WTC11 (cell line): ENCODE data around the gene DYRK1A. TPM values are rescaled to one million over a fixed set of nuclear protein-coding genes. Genes with fewer than 3 reads are reported as not detected.
A peak's percentile ranks its signal among the peaks of the same experiment; 100 is the strongest.

Experiments
- ATAC-seq: fragments of 200-7000 bp; cut with Tn5 transposase; 2 replicates; pipeline ENCODE4 v1.10.0; 2021; ENCODE audit warnings: mild to moderate bottlenecking, moderate library complexity
- CTCF ChIA-PET: fragments of 300-600 bp; sonication (Branson Sonifier 250); formaldehyde crosslinking; loops from one replicate; lab custom pipeline; 2021; ENCODE audit warnings: antibody characterized with exemption; lab: Charles Lee
- POLR2A ChIA-PET: fragments of 350-600 bp; sonication (Branson Sonifier 250); formaldehyde crosslinking; loops from one replicate; lab custom pipeline; 2021; ENCODE audit warnings: antibody characterized with exemption; lab: Charles Lee
- DNase-seq: peaks from one replicate; pipeline ENCODE4 v3.0.0; 2021; ENCODE audit warnings: low spot score
- H3K27ac Mint-ChIP-seq: 2 replicates; pipeline ENCODE4 v1.8.0; 2021; ENCODE audit warnings: mixed read lengths
- H3K27me3 Mint-ChIP-seq: 2 replicates; pipeline ENCODE4 v1.8.0; 2021; ENCODE audit warnings: low read depth, mild to moderate bottlenecking, moderate library complexity, mixed read lengths
- H3K36me3 Mint-ChIP-seq: 2 replicates; pipeline ENCODE4 v1.8.0; 2021; ENCODE audit warnings: mixed read lengths
- H3K4me1 Mint-ChIP-seq: 2 replicates; pipeline ENCODE4 v1.8.0; 2022; ENCODE audit warnings: mixed read lengths
- H3K4me3 Mint-ChIP-seq: 2 replicates; pipeline ENCODE4 v1.8.0; 2021; ENCODE audit warnings: mild to moderate bottlenecking, moderate library complexity, mixed read lengths
- H3K9me3 Mint-ChIP-seq: 2 replicates; pipeline ENCODE4 v1.8.0; 2021; ENCODE audit warnings: mixed read lengths
- CBFB ChIP-seq: sonication (generic); formaldehyde crosslinking; IDR thresholded peaks from 2 replicates; pipeline ENCODE4 v1.8.1; 2022; ENCODE audit warnings: mild to moderate bottlenecking, low read depth, missing genetic modification reagents
- FOXK1 ChIP-seq: sonication (generic); formaldehyde crosslinking; IDR thresholded peaks from 2 replicates; pipeline ENCODE4 v1.8.0; 2022; ENCODE audit warnings: mild to moderate bottlenecking, moderate library complexity, missing genetic modification reagents
- MXD4 ChIP-seq: fragments of 250-450 bp; sonication (Bioruptor Pico); IDR thresholded peaks from 2 replicates; pipeline ENCODE4 v1.8.0; 2021; ENCODE audit warnings: mild to moderate bottlenecking, moderate library complexity, borderline replicate concordance
- NR1H2 ChIP-seq: sonication (generic); formaldehyde crosslinking; IDR thresholded peaks from 2 replicates; pipeline ENCODE4 v1.9.0; 2021; ENCODE audit warnings: mild to moderate bottlenecking, moderate library complexity, missing genetic modification reagents
- RELA ChIP-seq: sonication (generic); formaldehyde crosslinking; IDR thresholded peaks from 2 replicates; pipeline ENCODE4 v1.8.1; 2022; ENCODE audit warnings: missing genetic modification reagents, mild to moderate bottlenecking, borderline replicate concordance
- RORB ChIP-seq: fragments of 250-450 bp; sonication (Bioruptor Pico); IDR thresholded peaks from 2 replicates; pipeline ENCODE4 v1.9.0; 2021; ENCODE audit warnings: mild to moderate bottlenecking
- SMAD3 ChIP-seq: sonication (generic); formaldehyde crosslinking; IDR thresholded peaks from 2 replicates; pipeline ENCODE4 v1.8.0; 2022; ENCODE audit warnings: missing genetic modification reagents, mild to moderate bottlenecking, borderline replicate concordance
- ZBTB21 ChIP-seq: sonication (generic); formaldehyde crosslinking; IDR thresholded peaks from 2 replicates; pipeline ENCODE4 v1.8.1; 2023; ENCODE audit warnings: mild to moderate bottlenecking, missing genetic modification reagents, borderline replicate concordance
- ZNF232 ChIP-seq: sonication (generic); formaldehyde crosslinking; IDR thresholded peaks from 2 replicates; pipeline ENCODE4 v1.8.0; 2022; ENCODE audit warnings: mild to moderate bottlenecking, missing genetic modification reagents
- ZNF416 ChIP-seq: fragments of 250-450 bp; sonication (Bioruptor Pico); IDR thresholded peaks from 2 replicates; pipeline ENCODE4 v1.9.0; 2021; ENCODE audit warnings: mild to moderate bottlenecking, inconsistent platforms
- ZNF671 ChIP-seq: fragments of 250-450 bp; sonication (Bioruptor Pico); IDR thresholded peaks from 2 replicates; pipeline ENCODE4 v1.8.0; 2021; ENCODE audit warnings: mild to moderate bottlenecking
- total RNA-seq: library from RNA; stranded (reverse); gene quantifications from 3 replicates; pipeline ENCODE4 v1.2.3, GENCODE V29; 2021
- TF ChIP-seq, protein P1 (sequence below): sonication (generic); formaldehyde crosslinking; IDR thresholded peaks from 2 replicates; pipeline ENCODE4 v1.8.1; 2022; ENCODE audit warnings: missing genetic modification reagents, borderline replicate concordance
- TF ChIP-seq, protein P2 (sequence below): sonication (generic); formaldehyde crosslinking; IDR thresholded peaks from 2 replicates; pipeline ENCODE4 v1.8.1; 2023; ENCODE audit warnings: mild to moderate bottlenecking, missing genetic modification reagents
- TF ChIP-seq, protein P3 (sequence below): sonication (generic); formaldehyde crosslinking; IDR thresholded peaks from 2 replicates; pipeline ENCODE4 v1.8.1; 2023; ENCODE audit warnings: mild to moderate bottlenecking, missing genetic modification reagents, moderate library complexity
- TF ChIP-seq, protein P4 (sequence below): sonication (generic); formaldehyde crosslinking; IDR thresholded peaks from 2 replicates; pipeline ENCODE4 v1.8.0; 2022; ENCODE audit warnings: mild to moderate bottlenecking, missing genetic modification reagents
- TF ChIP-seq, protein P5 (sequence below): sonication (generic); formaldehyde crosslinking; IDR thresholded peaks from 2 replicates; pipeline ENCODE4 v1.8.1; 2023; ENCODE audit warnings: mild to moderate bottlenecking, moderate library complexity, missing genetic modification reagents

DYRK1A gene
- total RNA-seq, 1 experiment from 2014 or later, result 56.5 TPM

DNA sequence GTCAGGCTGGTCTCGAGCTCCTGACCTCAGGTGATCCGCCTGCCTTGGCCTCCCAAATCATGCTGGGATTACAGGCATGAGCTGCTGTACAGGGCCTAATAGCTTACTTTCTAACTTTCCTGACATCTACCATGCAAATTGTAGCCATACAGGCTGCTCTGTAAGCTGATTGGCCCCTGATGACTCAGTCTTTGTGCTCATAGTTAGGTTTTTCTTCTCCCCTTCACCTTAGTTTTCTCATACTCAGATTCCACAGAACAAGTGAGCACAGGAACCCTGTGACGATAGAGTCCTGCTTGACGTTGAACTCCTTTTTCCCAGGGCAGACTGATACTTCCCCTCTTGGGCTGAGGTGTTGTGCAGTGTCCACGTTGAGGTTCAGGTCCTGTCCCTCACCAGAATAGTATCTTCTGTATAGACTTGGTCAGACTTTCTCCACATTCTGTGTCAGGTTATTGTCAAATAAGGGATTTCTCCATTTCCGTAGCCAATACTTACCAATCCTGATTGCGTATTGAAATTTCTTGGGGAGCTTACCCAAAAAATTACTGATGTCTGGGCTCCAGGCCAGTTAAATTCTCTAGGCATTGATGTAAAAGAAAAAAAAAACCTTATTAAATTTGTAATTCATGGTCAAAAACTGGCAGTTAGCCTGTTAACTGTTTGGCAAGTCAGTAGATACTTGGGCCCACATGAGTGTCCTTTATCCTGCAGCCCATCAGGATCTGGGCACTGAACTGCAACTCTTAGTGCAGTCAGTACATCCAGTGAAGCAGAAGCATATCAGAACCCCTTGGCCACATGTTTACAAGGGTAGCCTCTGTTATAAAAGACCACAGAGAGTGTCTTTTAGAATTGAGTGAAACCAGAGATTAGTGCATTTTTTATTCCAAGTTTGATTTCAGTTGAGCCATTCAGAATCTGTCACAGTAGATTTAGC is 118.2 kb downstream of the DYRK1A start:
- no peak for ATAC-seq
- POLR2A ChIA-PET, result interaction anchor here (1.0 kb wide), 1 partner anchor 217 kb away, joined by 3 read pairs; the partner anchor contains the start of gene VPS26C
- CTCF ChIA-PET, result interaction anchor here (1.0 to 1.3 kb wide), 4 partner anchors 10 to 217 kb away, joined by 3 to 6 read pairs (median 3); partner anchors contain the start of gene VPS26C

DNA sequence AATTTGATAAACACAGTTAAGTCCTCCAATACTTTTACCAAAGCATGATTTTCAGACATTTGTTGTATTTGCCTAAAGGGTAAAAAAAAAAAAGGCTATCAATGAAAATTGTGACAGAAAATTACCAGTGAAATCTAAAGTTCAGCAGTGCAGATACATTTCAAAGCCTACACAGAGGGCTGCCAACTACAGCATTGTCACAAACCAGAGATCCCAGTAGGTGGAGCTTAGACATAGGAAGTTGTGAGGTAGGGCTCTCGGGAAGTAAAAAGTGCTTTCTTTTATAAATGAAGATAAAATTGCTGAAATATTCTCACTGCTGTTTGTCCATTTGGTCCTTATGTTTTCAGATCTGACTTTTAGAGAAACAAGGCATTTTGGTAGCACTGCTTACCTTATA is 123.0 kb downstream of the DYRK1A start:
- H3K4me3 Mint-ChIP-seq, result no peak overlapping the region
- ATAC-seq (peak; percentile 57; the same call in 1 of the 2 replicates), DNase-seq (no peak)
- POLR2A ChIA-PET, result no interaction called here
- CTCF ChIA-PET, result interaction anchor here (0.7 to 1.3 kb wide), 3 partner anchors 26 to 153 kb away, joined by 3 to 4 read pairs (median 4); no protein-coding TSS in a partner anchor
- H3K4me1 Mint-ChIP-seq, result peaks cover 23% of the 10 kb centered on the region; the same call in 1 of the 2 replicates
- no peaks in the 10 kb centered on the region for H3K27me3 Mint-ChIP-seq
- peak overlapping the region; percentile 57; the same call in 1 of the 2 replicates for H3K27ac Mint-ChIP-seq
- TF ChIP-seq RORB (CRISPR knock-in tag), result no peak
- TF ChIP-seq, protein P1, sequence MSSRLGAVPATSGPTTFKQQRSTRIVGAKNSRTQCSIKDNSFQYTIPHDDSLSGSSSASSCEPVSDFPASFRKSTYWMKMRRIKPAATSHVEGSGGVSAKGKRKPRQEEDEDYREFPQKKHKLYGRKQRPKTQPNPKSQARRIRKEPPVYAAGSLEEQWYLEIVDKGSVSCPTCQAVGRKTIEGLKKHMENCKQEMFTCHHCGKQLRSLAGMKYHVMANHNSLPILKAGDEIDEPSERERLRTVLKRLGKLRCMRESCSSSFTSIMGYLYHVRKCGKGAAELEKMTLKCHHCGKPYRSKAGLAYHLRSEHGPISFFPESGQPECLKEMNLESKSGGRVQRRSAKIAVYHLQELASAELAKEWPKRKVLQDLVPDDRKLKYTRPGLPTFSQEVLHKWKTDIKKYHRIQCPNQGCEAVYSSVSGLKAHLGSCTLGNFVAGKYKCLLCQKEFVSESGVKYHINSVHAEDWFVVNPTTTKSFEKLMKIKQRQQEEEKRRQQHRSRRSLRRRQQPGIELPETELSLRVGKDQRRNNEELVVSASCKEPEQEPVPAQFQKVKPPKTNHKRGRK (CRISPR knock-in tag), result no peak
- TF ChIP-seq NR1H2 (CRISPR knock-in tag), result no peak
- TF ChIP-seq, protein P2, sequence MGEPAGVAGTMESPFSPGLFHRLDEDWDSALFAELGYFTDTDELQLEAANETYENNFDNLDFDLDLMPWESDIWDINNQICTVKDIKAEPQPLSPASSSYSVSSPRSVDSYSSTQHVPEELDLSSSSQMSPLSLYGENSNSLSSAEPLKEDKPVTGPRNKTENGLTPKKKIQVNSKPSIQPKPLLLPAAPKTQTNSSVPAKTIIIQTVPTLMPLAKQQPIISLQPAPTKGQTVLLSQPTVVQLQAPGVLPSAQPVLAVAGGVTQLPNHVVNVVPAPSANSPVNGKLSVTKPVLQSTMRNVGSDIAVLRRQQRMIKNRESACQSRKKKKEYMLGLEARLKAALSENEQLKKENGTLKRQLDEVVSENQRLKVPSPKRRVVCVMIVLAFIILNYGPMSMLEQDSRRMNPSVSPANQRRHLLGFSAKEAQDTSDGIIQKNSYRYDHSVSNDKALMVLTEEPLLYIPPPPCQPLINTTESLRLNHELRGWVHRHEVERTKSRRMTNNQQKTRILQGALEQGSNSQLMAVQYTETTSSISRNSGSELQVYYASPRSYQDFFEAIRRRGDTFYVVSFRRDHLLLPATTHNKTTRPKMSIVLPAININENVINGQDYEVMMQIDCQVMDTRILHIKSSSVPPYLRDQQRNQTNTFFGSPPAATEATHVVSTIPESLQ (CRISPR knock-in tag), result no peak
- TF ChIP-seq FOXK1, result no peak
- no peak for TF ChIP-seq CBFB
- TF ChIP-seq, protein P3, sequence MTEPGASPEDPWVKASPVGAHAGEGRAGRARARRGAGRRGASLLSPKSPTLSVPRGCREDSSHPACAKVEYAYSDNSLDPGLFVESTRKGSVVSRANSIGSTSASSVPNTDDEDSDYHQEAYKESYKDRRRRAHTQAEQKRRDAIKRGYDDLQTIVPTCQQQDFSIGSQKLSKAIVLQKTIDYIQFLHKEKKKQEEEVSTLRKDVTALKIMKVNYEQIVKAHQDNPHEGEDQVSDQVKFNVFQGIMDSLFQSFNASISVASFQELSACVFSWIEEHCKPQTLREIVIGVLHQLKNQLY (CRISPR knock-in tag), result no peak
- TF ChIP-seq RELA (CRISPR knock-in tag), result no peak
- no peak for TF ChIP-seq MXD4 (CRISPR knock-in tag)
- TF ChIP-seq ZBTB21, result no peak
- no peak for TF ChIP-seq ZNF232 (CRISPR knock-in tag)
- TF ChIP-seq ZNF416 (CRISPR knock-in tag), result no peak
- TF ChIP-seq, protein P4, sequence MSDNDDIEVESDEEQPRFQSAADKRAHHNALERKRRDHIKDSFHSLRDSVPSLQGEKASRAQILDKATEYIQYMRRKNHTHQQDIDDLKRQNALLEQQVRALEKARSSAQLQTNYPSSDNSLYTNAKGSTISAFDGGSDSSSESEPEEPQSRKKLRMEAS (CRISPR knock-in tag), result no peak
- TF ChIP-seq, protein P5, sequence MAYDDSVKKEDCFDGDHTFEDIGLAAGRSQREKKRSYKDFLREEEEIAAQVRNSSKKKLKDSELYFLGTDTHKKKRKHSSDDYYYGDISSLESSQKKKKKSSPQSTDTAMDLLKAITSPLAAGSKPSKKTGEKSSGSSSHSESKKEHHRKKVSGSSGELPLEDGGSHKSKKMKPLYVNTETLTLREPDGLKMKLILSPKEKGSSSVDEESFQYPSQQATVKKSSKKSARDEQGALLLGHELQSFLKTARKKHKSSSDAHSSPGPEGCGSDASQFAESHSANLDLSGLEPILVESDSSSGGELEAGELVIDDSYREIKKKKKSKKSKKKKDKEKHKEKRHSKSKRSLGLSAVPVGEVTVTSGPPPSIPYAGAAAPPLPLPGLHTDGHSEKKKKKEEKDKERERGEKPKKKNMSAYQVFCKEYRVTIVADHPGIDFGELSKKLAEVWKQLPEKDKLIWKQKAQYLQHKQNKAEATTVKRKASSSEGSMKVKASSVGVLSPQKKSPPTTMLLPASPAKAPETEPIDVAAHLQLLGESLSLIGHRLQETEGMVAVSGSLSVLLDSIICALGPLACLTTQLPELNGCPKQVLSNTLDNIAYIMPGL (CRISPR knock-in tag), result no peak
- no peak for TF ChIP-seq ZNF671
- peaks cover 25% of the 10 kb centered on the region for H3K36me3 Mint-ChIP-seq
- H3K9me3 Mint-ChIP-seq, result no peaks in the 10 kb centered on the region

More for the DNA sequence above, 118.2 kb downstream of the DYRK1A start:
- H3K4me1 Mint-ChIP-seq, result peaks cover 32% of the 10 kb centered on the region
- no peaks in the 10 kb centered on the region for H3K27me3 Mint-ChIP-seq
- no peak for TF ChIP-seq SMAD3
- H3K36me3 Mint-ChIP-seq, result peaks cover 44% of the 10 kb centered on the region
- H3K9me3 Mint-ChIP-seq, result peaks cover 16% of the 10 kb centered on the region
- DNase-seq, result no peak
- H3K27ac Mint-ChIP-seq, result peak overlapping the region; percentile 90; the same call in 1 of the 2 replicates
- no peak overlapping the region for H3K4me3 Mint-ChIP-seq
